H1 (cell line): Measurements from ENCODE around the gene LIN37. TPM values are rescaled to one million over a fixed set of nuclear protein-coding genes. Genes with fewer than 3 reads are reported as not detected.

Source experiments
- CTCF ChIA-PET: fragments of 300-600 bp; sonication (Branson Sonifier 250); formaldehyde crosslinking; loops from one replicate; lab custom pipeline; 2021; ENCODE audit not compliant: partially characterized antibody; lab: Charles Lee
- POLR2A ChIA-PET: fragments of 300-600 bp; sonication (Branson Sonifier 250); formaldehyde crosslinking; loops from one replicate; lab custom pipeline; 2021; ENCODE audit warnings: inconsistent platforms; ENCODE audit not compliant: partially characterized antibody; lab: Charles Lee
- DNase-seq, 2 experiments: peaks; one replicate each; pipeline versions ENCODE4 v3.0.0 to v3.0.0-alpha.2; 2010 to 2022; ENCODE audit warnings: low spot score in 2 of 2, low read depth in 1 of 2, mixed read lengths in 1 of 2
- FAIRE-seq: peaks from 2 replicates; lab custom pipeline; 2011; peaks lifted over from hg19 to GRCh38; lab: Jason Lieb, UNC
- H2AFZ ChIP-seq: 2 replicates; pipeline ENCODE4 v1.8.1; 2012; ENCODE audit warnings: low read length, inconsistent platforms
- H2AK5ac ChIP-seq: 2 replicates; pipeline ENCODE4 v1.6.1; 2013; ENCODE audit warnings: low read depth, low read length
- H2BK120ac ChIP-seq: replicated peaks from 2 replicates; pipeline ENCODE3; 2013; ENCODE audit warnings: low read depth, low read length, inconsistent platforms
- H2BK12ac ChIP-seq: 2 replicates; pipeline ENCODE4 v1.6.1; 2013; ENCODE audit warnings: low read depth, low read length
- H2BK15ac ChIP-seq: 2 replicates; pipeline ENCODE4 v1.6.1; 2013; ENCODE audit warnings: low read length
- H2BK20ac ChIP-seq: 2 replicates; pipeline ENCODE4 v1.6.1; 2013; ENCODE audit warnings: low read length
- H2BK5ac ChIP-seq: 2 replicates; pipeline ENCODE4 v1.6.1; 2013; ENCODE audit warnings: low read depth, low read length
- H3K14ac ChIP-seq: 2 replicates; pipeline ENCODE4 v1.6.1; 2013; ENCODE audit warnings: inconsistent platforms; ENCODE audit not compliant: insufficient read length
- H3K18ac ChIP-seq: 2 replicates; pipeline ENCODE4 v1.6.1; 2013; ENCODE audit warnings: low read length; ENCODE audit errors: extremely low read depth
- H3K23ac ChIP-seq: 2 replicates; pipeline ENCODE4 v1.6.1; 2013; ENCODE audit warnings: inconsistent platforms; ENCODE audit not compliant: insufficient read length
- H3K23me2 ChIP-seq: 2 replicates; pipeline ENCODE4 v1.6.1; 2013; ENCODE audit warnings: low read depth, low read length
- H3K27ac ChIP-seq: 2 replicates; pipeline ENCODE4 v1.6.1; 2011; ENCODE audit warnings: low read depth, low read length, inconsistent platforms
- H3K27me3 ChIP-seq, 4 experiments: replicated peaks in 1 of 4; 1 replicate in 1 of 4; 2 replicates in 3 of 4; pipeline versions ENCODE4 v1.6.1 to v1.8.1; 2011 to 2013; ENCODE audit warnings: low read length in 3 of 4, mild to moderate bottlenecking in 3 of 4, inconsistent platforms in 2 of 4, mixed read lengths in 2 of 4, moderate library complexity in 1 of 4; ENCODE audit not compliant: control insufficient read depth in 3 of 4, insufficient read depth in 3 of 4; ENCODE audit errors: extremely low read depth in 1 of 4
- H3K36me3 ChIP-seq, 4 experiments: 2 replicates each; pipeline versions ENCODE4 v1.6.1 to v1.8.1; 2011 to 2013; ENCODE audit warnings: mild to moderate bottlenecking in 4 of 4, low read length in 3 of 4, moderate library complexity in 2 of 4, control low read depth in 1 of 4, inconsistent platforms in 1 of 4; ENCODE audit not compliant: insufficient read depth in 4 of 4, control insufficient read depth in 2 of 4
- H3K4ac ChIP-seq: replicated peaks from 2 replicates; pipeline ENCODE3; 2013; ENCODE audit warnings: low read length, low read depth, mixed read lengths, inconsistent platforms; ENCODE audit not compliant: insufficient read length
- H3K4me1 ChIP-seq, 4 experiments: replicated peaks in 1 of 4; 1 replicate in 1 of 4; 2 replicates in 3 of 4; pipeline versions ENCODE4 v1.6.1 to v1.8.1; 2011 to 2013; ENCODE audit warnings: low read length in 3 of 4, inconsistent platforms in 2 of 4, mixed read lengths in 1 of 4; ENCODE audit not compliant: insufficient read depth in 4 of 4, control insufficient read depth in 3 of 4
- H3K4me2 ChIP-seq, 2 experiments: 2 replicates each; pipeline versions ENCODE4 v1.6.1 to v1.8.1; 2011 to 2013; ENCODE audit warnings: low read depth in 2 of 2, low read length in 2 of 2, control low read depth in 1 of 2, inconsistent platforms in 1 of 2, mild to moderate bottlenecking in 1 of 2; ENCODE audit not compliant: insufficient read depth in 1 of 2
- H3K4me3 ChIP-seq, 4 experiments: fragments of 200-600, 300-600 bp in 1 of 4; sonication (generic), shearing (Covaris generic), sonication (Bioruptor Twin) in 1 of 4; 2 replicates each; pipeline versions ENCODE4 v1.5.1 to v1.8.1; 2011 to 2016; ENCODE audit warnings: low read length in 4 of 4, low read depth in 3 of 4, control low read depth in 2 of 4, inconsistent platforms in 2 of 4, mild to moderate bottlenecking in 2 of 4, mixed read lengths in 1 of 4, moderate library complexity in 1 of 4; ENCODE audit not compliant: insufficient read depth in 2 of 4; ENCODE audit errors: extremely low read depth in 1 of 4
- H3K56ac ChIP-seq: replicated peaks from 2 replicates; pipeline ENCODE3; 2013; ENCODE audit warnings: low read depth, mild to moderate bottlenecking, mixed read lengths, low read length, inconsistent platforms; ENCODE audit not compliant: insufficient read length
- H3K79me1 ChIP-seq: 2 replicates; pipeline ENCODE4 v1.6.1; 2013; ENCODE audit warnings: low read depth, low read length, control low read depth
- H3K79me2 ChIP-seq, 2 experiments: 2 replicates each; pipeline versions ENCODE4 v1.6.1 to v1.8.1; 2012 to 2013; ENCODE audit warnings: low read length in 2 of 2, mild to moderate bottlenecking in 2 of 2, inconsistent platforms in 1 of 2; ENCODE audit not compliant: insufficient read depth in 2 of 2, control insufficient read depth in 1 of 2
- H3K9ac ChIP-seq, 4 experiments: replicated peaks in 1 of 4; 1 replicate in 1 of 4; 2 replicates in 3 of 4; pipeline versions ENCODE4 v1.6.1 to v1.8.1; 2011 to 2013; ENCODE audit warnings: low read depth in 3 of 4, low read length in 3 of 4, control low read depth in 2 of 4, mild to moderate bottlenecking in 2 of 4, moderate library complexity in 2 of 4, inconsistent platforms in 1 of 4; ENCODE audit errors: extremely low read depth in 1 of 4
- H3K9me3 ChIP-seq, 2 experiments: 2 replicates each; pipeline versions ENCODE4 v1.6.1 to v1.8.1; 2012 to 2013; ENCODE audit warnings: mild to moderate bottlenecking in 2 of 2, moderate library complexity in 2 of 2, control low read depth in 1 of 2, inconsistent platforms in 1 of 2, low read depth in 1 of 2, low read length in 1 of 2, mixed read lengths in 1 of 2; ENCODE audit not compliant: insufficient read depth in 2 of 2
- H4K20me1 ChIP-seq, 2 experiments: replicated peaks in 1 of 2; 2 replicates each; pipeline versions ENCODE3 to v1.8.1; 2011 to 2013; ENCODE audit warnings: inconsistent platforms in 2 of 2, low read length in 2 of 2, mild to moderate bottlenecking in 1 of 2; ENCODE audit not compliant: insufficient read depth in 2 of 2, control insufficient read depth in 1 of 2
- H4K5ac ChIP-seq: 2 replicates; pipeline ENCODE4 v1.6.1; 2013; ENCODE audit warnings: low read length, low read depth, mixed read lengths, inconsistent platforms; ENCODE audit not compliant: insufficient read length
- H4K8ac ChIP-seq: 2 replicates; pipeline ENCODE4 v1.8.0; 2013; ENCODE audit warnings: mild to moderate bottlenecking, moderate library complexity, low read length, inconsistent platforms; ENCODE audit not compliant: insufficient read depth; ENCODE audit errors: extremely low read depth
- H4K91ac ChIP-seq: replicated peaks from 2 replicates; pipeline ENCODE3; 2013; ENCODE audit warnings: low read length, mixed read lengths, inconsistent platforms; ENCODE audit not compliant: insufficient read length
- ATF3 ChIP-seq: IDR thresholded peaks from 2 replicates; pipeline ENCODE4 v1.6.1; 2011; ENCODE audit warnings: low read depth, mild to moderate bottlenecking, low read length; ENCODE audit not compliant: insufficient read depth
- HDAC6 ChIP-seq: IDR thresholded peaks from one replicate; pipeline ENCODE4 v1.7.1; 2012; ENCODE audit warnings: low read depth, mild to moderate bottlenecking, inconsistent platforms, low read length, moderate library complexity
- JUND ChIP-seq: IDR thresholded peaks from 2 replicates; pipeline ENCODE4 v1.6.1; 2011; ENCODE audit warnings: mild to moderate bottlenecking, improper control_type of control experiment, low read length
- MAX ChIP-seq: IDR thresholded peaks from 2 replicates; pipeline ENCODE4 v1.6.1; 2012; ENCODE audit warnings: inconsistent platforms
- NANOG ChIP-seq: IDR thresholded peaks from 2 replicates; pipeline ENCODE4 v1.6.1; 2011; ENCODE audit warnings: low read length, low read depth, mild to moderate bottlenecking, inconsistent platforms; ENCODE audit not compliant: insufficient read depth, poor library complexity, severe bottlenecking
- POLR2A ChIP-seq, 2 experiments: IDR thresholded peaks; 1 replicate in 1 of 2; 2 replicates in 1 of 2; pipeline ENCODE4 v1.6.1; 2011; ENCODE audit warnings: low read depth in 2 of 2, low read length in 2 of 2, mild to moderate bottlenecking in 2 of 2; ENCODE audit errors: control extremely low read depth in 1 of 2
- RBBP5 ChIP-seq: IDR thresholded peaks from 2 replicates; pipeline ENCODE4 v1.7.1; 2012; ENCODE audit warnings: low read depth, mild to moderate bottlenecking, inconsistent platforms, low read length, moderate library complexity, borderline replicate concordance
- RFX5 ChIP-seq: IDR thresholded peaks from 2 replicates; pipeline ENCODE4 v1.6.1; 2011; ENCODE audit warnings: low read depth, low read length, improper control_type of control experiment, borderline replicate concordance
- RNF2 ChIP-seq: fragments of 200-900, 300-1000 bp; sonication (generic); IDR thresholded peaks from 2 replicates; pipeline ENCODE4 v1.7.1; 2016; ENCODE audit warnings: borderline replicate concordance, low read depth, mild to moderate bottlenecking, antibody characterized with exemption, low read length; ENCODE audit not compliant: poor library complexity, severe bottlenecking; ENCODE audit errors: missing control alignments
- SP4 ChIP-seq: IDR thresholded peaks from 2 replicates; pipeline ENCODE4 v1.6.1; 2012; ENCODE audit warnings: low read length, inconsistent platforms
- USF2 ChIP-seq: IDR thresholded peaks from 2 replicates; pipeline ENCODE4 v1.6.1; 2011; ENCODE audit warnings: low read length, improper control_type of control experiment
- YY1 ChIP-seq: IDR thresholded peaks from 2 replicates; pipeline ENCODE4 v1.6.1; 2011; ENCODE audit warnings: low read depth, mild to moderate bottlenecking, low read length
- WGBS, 2 experiments: shearing (Covaris generic) in 1 of 2; methylation state at CpG; one replicate each; pipeline versions ENCODE4 v1.1.6 to v1.1.7; 2013 to 2015; ENCODE audit warnings: low lambda C conversion rate in 2 of 2, mixed read lengths in 2 of 2, inconsistent platforms in 1 of 2, low coverage in 1 of 2, missing lambda C conversion rate in 1 of 2; ENCODE audit not compliant: insufficient replicate concordance in 2 of 2, insufficient coverage in 1 of 2, insufficient read length in 1 of 2; ENCODE audit errors: extremely low coverage in 1 of 2, missing lambda C conversion rate in 1 of 2; 5-methylcytosine and 5-hydroxymethylcytosine counted together
- polyA plus RNA-seq, 7 experiments: library from polyadenylated mRNA; depleted of rRNA in 3 of 7; stranded (reverse) in 5 of 7; unstranded in 2 of 7; fragments of >200 nt in 5 of 7; fragments of 200-250 nt in 2 of 7; gene quantifications; 1 replicate in 5 of 7; 2 replicates in 1 of 7; 4 replicates in 1 of 7; pipeline versions ENCODE4 v1.2.1 to v1.2.3, GENCODE V29; 2011 to 2013; ENCODE audit warnings: missing spikeins in 2 of 7, mixed read lengths in 2 of 7
- total RNA-seq: library from RNA; stranded (reverse); fragmentation: NEBNext Ultra II Directional; extraction: Animal tissue kit (Norgen Biotek cat#: 25700); gene quantifications from 2 replicates; pipeline ENCODE4 v1.2.1, GENCODE V29; 2021

The LIN37 gene
- total and polyA plus RNA-seq, 2 of the 8 experiments (the other 6 are each of a cell fraction or from before 2014, with no cell fraction given) = 3.8 to 9.8 TPM

GRCh38 chr19:35780058-35780457, 31.7 kb downstream of the LIN37 start:
- Histone ChIP-seq H2AFZ (no peak overlapping the region), H3K18ac (no peak overlapping the region), H3K56ac (no peak overlapping the region), H4K5ac (no peak overlapping the region), H2BK5ac (no peak overlapping the region), H3K23me2 (peaks cover 12% of the 10 kb centered on the region), H4K8ac (no peak overlapping the region), H2BK20ac (no peak overlapping the region), H2AK5ac (no peak overlapping the region), H3K79me1 (no peaks in the 10 kb centered on the region; the same call in 1 of the 2 replicates), H3K9ac (no peak overlapping the region), H3K4me1 (peaks cover 0 to 33% (median 21%) of the 10 kb centered on the region in 4 experiments; a peak in 6 of 7 replicates), H3K4me2 (no peak overlapping the region), H3K79me2 (no peaks in the 10 kb centered on the region), H3K4ac (no peak overlapping the region), H3K9me3 (no peaks in the 10 kb centered on the region), H3K27ac (no peak overlapping the region), H3K36me3 (no peaks in the 10 kb centered on the region), H2BK120ac (no peak overlapping the region), H3K4me3 (no peak overlapping the region), H3K14ac (no peak overlapping the region), H3K27me3 (peaks cover 0 to 9% (median 7%) of the 10 kb centered on the region in 4 experiments; a peak in 3 of 7 replicates), H3K23ac (no peak overlapping the region), H4K91ac (no peak overlapping the region), H4K20me1 (peaks cover 0 to 7% of the 10 kb centered on the region in 2 experiments), H2BK15ac (no peak overlapping the region), H2BK12ac (no peak overlapping the region)
- FAIRE-seq (no peak), DNase-seq (no peak)
- WGBS, 2 experiments = 88% methylated on average over 16 of the region's 16 CpGs; no CpG with 5 or more reads in 1 of the 2 experiments
- ChIA-PET POLR2A (no interaction called here), CTCF (interaction anchor here (1.5 kb wide), 1 partner anchor 32 kb away, joined by 4 read pairs; the partner anchor contains the start of gene LIN37)
- no peak for TF ChIP-seq MAX
- TF ChIP-seq YY1 = no peak
- no peak for TF ChIP-seq NANOG
- no peak for TF ChIP-seq RFX5
- TF ChIP-seq ATF3 = no peak
- TF ChIP-seq SP4 = no peak
- TF ChIP-seq POLR2A (IDR thresholded peaks at IDR 0.05; ENCODE audit: control extremely low read depth in 1 of 2, low read depth in 2 of 2, low read length in 2 of 2) = no peak
- no peak for TF ChIP-seq HDAC6
- TF ChIP-seq JUND = no peak
- TF ChIP-seq USF2 = no peak
- TF ChIP-seq RNF2 = no peak
- no peak for TF ChIP-seq RBBP5
